GM12874 (cell line): Measurements from ENCODE around the gene NOM1.

Experiments used
- CTCF ChIP-seq: IDR thresholded peaks from 2 replicates; pipeline ENCODE4 v1.5.1; 2011; ENCODE audit warnings: low read depth, mild to moderate bottlenecking, control low read depth, low read length, moderate library complexity; ENCODE audit not compliant: insufficient read depth

NOM1 gene

GRCh38 chr7:156968183-156968582, 18.7 kb downstream of the NOM1 start:
- no peak for TF ChIP-seq CTCF

DNA sequence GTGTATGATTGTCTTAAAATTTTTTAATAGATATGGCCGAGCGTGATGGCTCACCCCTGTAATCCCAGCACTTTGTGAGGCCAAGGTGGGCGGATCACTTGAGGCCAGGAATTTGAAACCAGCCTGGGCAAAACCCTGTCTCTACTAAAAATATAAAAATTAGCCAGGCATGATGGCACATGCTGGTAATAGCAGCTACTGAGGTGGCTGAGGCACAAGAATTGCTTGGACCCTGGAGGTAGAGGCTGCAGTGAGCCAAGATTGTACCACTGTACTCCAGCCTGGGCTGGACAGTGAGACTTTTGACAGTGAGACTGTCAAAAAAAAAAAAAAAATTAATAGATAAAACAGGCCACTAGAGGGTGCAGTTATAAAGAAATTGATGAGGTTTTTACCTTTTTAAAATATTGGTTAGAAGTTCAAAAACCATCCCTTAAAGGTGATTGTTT, 20.5 kb downstream of the NOM1 start:
- TF ChIP-seq CTCF, result no peak

GRCh38 chr7:156975620-156976019, 26.1 kb downstream of the NOM1 start:
- TF ChIP-seq CTCF, result no peak

DNA sequence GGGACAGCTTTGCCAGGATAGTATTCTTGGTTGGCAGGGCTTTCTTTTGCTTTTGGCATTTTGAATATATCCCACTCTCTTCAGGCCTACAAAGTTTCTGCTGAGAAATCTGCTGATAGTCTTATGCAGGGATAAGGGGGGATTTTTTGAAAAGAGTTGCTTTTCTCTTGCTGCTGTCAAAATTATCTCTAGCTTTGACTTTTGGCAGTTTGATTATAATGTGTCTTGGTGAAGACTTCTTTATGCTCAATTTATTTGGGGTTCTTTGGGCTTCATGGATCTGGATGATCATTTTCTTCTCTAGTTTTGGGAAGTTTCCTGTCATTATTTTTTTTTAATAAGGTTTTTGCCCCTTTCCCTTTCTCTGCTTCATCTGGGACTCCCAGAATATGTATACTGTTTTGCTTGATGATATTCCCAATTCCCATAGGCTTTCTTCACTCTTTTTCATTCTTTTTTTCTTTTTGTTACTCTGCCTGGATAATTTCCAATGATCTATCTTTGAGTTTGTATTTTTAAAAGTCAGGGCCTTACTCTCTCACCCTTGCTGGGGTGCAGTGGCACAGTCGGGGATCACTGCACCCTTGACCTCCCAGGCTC, 29.6 kb downstream of the NOM1 start:
- TF ChIP-seq CTCF, result no peak

DNA sequence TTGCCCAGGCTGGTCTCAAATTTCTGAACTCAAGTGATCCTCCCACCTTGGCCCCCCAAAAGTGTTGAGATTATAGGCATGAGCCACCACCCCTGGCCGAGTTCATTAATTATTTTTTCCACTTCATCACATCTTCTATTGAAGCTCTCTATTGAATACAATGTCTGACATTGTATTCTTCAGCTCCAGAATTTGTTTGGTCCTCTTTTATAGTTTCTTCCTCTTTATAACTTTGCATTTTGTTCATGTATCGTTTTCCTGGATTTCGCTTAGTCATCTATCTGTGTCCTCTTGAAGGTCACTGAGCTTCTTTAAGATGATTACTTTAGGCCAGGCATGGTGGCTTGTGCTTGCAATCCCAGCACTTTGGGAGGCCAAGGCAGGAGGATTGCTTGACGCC, 30.2 kb downstream of the NOM1 start:
- TF ChIP-seq CTCF, result no peak

DNA sequence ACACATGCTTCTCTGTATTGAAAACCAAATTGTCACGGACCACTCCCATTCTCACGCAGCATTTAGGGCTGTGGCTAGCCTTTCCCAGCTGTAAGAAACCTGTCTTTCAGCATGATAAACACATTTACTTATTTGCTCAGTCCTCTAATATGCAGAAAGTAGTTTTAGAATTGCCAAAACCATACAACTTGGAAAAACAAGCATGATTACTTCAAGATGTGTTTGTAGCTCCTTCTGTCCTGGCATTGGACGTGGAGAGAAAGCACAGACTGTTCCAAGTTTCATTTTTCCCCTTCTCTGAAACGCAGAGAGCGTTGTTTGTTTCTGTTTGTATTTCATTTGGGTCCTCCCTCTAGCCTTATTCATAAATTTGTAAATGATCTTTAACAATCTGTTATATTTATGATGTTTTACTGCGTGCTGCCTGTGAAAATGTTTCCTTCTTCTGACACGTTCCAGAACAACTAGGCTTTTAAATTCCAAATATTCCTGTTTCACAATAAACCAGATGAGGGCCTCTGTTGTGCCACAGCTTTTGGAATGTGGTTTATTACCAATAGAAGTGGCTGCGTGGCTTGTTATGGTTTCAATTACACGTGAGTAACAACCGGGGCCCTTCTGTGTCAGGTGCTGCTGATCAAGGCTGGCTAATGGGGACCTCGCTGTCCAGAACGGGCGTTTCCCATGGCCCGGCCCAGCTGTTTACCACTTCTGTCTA, 34.8 kb downstream of the NOM1 start:
- no peak for TF ChIP-seq CTCF

DNA sequence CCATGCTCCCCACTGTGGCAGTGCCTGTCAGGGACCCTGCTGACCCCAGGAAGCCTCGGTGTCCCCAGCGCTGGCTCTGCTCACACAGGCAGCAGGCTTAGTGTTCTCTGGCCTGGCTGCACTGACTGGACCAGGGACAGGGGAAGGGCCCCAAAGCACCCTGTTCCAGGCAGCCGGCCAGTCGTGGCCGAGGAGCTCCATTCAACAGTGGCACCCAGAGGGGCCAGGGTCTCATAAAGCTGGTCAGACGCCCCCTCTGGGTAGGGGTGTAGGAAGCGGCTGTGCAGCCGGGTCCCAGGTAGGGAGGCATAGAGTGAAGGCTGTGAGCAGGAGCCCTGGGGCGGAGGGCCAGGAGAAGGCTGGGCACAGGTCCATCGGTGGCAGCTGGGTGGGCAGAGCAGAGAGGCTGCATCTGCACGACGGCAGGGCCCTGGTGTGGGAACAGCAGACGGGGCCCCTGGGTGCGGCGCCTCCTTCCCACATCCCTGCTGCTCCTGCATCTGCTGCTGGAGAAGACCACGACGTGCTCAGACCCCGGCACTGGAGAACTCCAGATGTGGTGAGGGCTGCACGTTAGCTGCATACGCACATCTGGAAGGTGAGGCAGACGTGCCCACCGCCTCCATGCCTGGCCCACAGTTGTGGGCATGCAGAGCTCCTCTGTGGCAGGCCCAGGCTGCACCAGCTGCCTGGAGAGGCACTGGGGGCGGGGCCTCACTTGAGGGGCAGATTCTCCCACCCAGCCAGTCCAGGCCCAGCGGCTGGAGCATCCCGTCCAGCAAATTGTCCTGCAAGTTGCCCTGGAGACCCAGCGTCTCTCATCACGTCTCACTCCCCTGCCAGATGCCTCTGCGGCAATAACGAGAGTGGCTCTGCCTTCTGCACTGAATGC, 35.8 kb downstream of the NOM1 start:
- TF ChIP-seq CTCF, result no peak
